ENCODE measurements around the gene CSAD.

DNA sequence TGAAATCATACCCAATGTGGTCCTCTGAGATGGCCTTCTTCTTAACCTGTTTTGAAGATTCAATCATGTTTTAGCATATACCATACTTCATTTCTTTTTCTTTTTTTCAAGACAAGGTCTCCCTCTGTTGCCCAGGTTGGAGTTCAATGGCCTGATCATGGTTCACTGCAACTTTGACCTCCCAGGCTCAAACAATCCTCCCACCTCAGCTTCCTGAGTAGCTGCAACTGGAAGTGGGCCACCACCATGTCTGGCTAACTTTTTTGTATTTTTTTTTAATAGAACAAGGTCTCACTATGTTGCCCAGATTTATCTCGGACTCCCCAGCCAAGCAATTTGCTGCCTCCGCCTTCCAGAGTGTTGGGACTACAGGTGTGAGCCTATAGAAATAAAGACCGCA, 47.0 kb downstream of the CSAD start:
- TF ChIP-seq, protein P1, sequence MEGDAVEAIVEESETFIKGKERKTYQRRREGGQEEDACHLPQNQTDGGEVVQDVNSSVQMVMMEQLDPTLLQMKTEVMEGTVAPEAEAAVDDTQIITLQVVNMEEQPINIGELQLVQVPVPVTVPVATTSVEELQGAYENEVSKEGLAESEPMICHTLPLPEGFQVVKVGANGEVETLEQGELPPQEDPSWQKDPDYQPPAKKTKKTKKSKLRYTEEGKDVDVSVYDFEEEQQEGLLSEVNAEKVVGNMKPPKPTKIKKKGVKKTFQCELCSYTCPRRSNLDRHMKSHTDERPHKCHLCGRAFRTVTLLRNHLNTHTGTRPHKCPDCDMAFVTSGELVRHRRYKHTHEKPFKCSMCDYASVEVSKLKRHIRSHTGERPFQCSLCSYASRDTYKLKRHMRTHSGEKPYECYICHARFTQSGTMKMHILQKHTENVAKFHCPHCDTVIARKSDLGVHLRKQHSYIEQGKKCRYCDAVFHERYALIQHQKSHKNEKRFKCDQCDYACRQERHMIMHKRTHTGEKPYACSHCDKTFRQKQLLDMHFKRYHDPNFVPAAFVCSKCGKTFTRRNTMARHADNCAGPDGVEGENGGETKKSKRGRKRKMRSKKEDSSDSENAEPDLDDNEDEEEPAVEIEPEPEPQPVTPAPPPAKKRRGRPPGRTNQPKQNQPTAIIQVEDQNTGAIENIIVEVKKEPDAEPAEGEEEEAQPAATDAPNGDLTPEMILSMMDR (IDR thresholded peaks at IDR 0.05): no peak
- TF ChIP-seq SIN3A (IDR thresholded peaks at IDR 0.05; ENCODE audit: borderline replicate concordance, insufficient read depth, low read depth, low read length): no peak
